OCI-LY7 (cell line): ENCODE measurements around the gene TRIO.

Source experiments
- EZH2phosphoT487 ChIP-seq: fragments of 200-600 bp; sonication (generic); IDR thresholded peaks from 2 replicates; pipeline ENCODE4 v1.6.1; 2018; ENCODE audit warnings: low read depth, borderline replicate concordance, mild to moderate bottlenecking, mixed run types, antibody characterized with exemption, low read length, moderate library complexity, mixed read lengths
- TF ChIP-seq, protein P1 (sequence below): fragments of 200-600 bp; sonication (generic); conservative IDR thresholded peaks from 2 replicates; pipeline ENCODE4 v1.5.1; 2014; ENCODE audit warnings: mild to moderate bottlenecking, antibody characterized with exemption, low read length, moderate library complexity, mixed read lengths

DNA sequence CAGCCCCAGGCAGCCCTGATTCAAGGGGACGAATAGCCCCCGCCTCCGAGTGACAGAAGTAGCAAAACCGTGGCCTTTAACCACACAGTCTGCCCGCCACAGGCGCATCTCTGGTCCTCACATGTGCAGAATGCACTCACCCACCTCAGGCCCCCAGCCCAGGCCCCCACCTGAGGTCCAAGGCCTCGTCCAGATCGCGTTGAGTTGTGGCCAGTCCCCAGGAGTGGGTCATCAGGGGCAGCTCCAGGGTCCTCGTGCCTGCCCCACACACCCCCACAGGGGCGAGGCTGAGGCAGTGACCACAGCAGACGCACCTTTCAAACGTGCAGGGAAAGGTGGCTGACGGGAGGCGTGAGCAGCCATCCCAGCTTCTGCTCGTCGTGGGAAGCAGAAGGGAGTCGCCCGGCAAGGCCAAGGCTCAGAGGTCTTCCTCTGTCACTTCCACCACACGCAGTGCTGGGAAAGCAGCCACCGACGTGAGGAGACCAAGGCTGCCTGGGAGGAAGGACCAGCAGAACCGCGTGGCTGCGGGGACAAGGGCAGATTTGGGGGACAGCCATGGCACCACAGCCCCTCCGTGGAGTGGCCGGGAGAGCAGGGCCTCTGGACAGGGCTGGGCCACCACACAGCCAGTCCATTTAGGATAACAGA, 360.7 kb downstream of the TRIO start:
- TF ChIP-seq, protein P1, sequence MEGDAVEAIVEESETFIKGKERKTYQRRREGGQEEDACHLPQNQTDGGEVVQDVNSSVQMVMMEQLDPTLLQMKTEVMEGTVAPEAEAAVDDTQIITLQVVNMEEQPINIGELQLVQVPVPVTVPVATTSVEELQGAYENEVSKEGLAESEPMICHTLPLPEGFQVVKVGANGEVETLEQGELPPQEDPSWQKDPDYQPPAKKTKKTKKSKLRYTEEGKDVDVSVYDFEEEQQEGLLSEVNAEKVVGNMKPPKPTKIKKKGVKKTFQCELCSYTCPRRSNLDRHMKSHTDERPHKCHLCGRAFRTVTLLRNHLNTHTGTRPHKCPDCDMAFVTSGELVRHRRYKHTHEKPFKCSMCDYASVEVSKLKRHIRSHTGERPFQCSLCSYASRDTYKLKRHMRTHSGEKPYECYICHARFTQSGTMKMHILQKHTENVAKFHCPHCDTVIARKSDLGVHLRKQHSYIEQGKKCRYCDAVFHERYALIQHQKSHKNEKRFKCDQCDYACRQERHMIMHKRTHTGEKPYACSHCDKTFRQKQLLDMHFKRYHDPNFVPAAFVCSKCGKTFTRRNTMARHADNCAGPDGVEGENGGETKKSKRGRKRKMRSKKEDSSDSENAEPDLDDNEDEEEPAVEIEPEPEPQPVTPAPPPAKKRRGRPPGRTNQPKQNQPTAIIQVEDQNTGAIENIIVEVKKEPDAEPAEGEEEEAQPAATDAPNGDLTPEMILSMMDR = no peak
- TF ChIP-seq EZH2phosphoT487 = no peak
